ENCODE data around the gene GRM8.

GRM8 gene

DNA sequence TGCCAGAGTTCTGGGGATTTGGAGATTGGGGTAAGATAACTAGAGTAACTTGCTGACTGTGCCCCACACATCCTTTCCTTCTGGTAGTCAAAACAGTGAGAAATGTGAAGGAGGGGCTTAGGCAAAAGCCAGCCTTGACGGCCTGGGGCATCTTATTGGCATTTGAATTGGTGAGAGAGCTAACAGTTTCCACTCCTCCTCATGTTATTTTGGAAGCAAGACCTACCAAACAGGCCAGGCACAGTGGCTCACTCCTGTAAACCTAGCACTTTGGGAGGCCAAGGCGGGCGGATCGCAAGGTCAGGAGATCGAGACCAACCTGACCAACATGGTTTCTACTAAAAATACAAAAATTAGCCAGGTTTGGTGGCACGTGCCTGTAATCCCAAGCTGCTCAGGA lies 596.6 kb downstream of the GRM8 start:
- no peak for DNase-seq

DNA sequence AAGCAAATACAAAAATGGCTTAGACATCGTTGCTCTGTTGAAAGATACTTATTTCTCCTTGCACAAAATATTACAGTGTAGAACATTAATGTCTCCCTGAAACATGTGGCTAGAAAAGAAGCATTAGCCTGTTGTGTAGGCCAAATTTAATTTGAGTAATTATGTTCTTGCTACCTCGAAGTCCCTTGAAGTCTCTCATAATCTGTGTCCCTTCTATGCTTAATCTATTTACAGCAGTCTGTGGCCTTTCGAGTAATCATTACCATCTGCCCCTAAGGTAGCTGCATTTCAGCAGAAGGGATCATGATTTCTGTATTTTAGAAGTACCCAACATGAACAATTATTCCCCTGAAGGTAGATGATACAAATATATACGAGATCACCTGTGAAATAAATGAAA lies 615.2 kb downstream of the GRM8 start:
- no peak for DNase-seq

DNA sequence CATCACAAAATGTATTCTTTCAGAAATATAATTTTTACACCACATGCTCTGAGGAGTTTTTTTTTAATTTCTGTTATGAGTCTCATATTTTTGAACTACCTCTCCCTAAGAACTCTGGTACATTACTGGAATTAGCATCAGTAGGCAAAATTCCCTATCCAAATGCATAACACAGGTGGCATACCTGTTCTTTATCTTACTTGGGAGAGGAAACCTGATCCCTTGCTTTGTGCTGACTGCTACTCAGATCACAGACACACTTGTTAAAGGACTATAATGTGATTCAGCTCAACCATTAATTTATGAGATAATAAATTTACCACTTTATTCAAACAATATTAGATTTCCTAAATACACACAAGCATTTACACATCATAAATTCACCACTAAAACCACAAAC lies 617.2 kb downstream of the GRM8 start:
- no peak for DNase-seq

DNA sequence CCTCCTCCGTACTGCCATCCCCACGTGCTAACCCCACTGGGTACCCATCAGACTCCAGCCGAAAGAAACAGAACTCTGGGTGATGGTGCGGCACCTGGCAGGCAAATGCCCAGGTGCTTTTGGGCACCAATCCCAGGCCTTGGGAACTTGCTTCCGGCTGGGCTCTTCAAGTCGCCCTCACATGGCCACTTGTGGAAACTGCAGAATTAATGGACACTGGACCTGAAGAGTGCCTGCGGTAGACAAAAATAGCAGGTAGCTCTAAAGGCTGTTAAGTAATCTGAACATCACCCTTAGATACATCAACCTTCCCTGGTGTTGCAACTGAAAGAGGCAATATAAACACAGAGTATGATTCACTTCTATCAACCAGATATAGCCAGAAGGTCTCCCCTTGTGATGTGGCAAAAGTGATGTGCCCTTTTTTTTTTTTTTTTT lies 644.4 kb downstream of the GRM8 start:
- no peak for DNase-seq

DNA sequence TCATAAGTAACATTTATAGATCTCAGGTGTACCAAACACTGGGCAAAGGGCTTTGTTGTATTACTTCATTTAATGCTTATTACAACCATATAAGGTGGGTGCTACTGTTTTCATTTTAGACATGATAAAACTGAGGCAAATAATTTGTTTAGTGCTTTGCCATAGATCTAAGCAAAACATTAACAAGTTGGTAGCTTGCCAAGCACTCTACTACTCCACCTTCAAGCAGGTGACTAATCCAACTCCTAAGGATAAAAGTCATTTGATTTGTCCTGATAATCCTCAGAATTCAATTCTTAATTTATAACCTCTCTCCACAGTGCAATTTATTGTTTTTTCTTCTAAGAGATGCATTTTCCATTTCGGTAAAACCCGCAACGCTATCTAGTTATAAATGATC lies 646.4 kb downstream of the GRM8 start:
- no peak for DNase-seq

DNA sequence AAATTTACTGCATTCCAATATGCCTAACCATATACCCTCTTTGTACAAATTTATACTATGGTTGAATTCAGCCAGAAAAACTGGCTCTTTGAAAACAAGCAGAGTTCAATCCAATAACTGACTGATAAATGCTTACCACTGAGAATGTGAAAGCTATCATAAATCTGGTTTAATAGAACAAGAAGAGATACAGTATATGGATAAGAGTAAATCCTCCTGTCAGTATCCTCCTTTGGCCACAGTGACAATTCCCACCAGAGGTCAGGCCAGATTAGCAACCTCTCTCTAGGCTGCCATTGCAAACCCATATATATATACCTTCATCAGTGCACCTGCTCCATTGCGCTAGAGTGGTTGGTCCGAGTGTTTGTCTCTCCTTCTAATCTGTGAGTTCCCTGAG lies 647.2 kb downstream of the GRM8 start:
- DNase-seq = no peak

DNA sequence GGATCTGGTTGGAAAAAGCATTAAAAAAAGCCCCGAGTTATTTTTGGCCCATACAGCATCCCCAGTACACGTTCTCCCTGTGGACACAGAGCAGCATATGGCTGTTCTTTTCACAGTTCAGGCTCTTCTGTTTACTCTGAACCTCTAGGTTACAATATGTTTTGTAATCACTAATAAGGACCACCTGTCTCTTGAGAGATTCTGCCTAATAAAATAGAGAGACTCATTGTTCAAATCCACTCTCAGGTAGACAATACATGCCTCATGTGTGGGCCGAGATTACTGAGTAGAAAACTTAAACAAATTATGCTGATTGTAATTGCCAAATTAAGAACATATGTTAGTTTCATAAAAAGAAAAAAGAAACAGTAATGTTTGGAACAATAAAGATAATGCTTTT lies 647.7 kb downstream of the GRM8 start:
- DNase-seq = no peak

DNA sequence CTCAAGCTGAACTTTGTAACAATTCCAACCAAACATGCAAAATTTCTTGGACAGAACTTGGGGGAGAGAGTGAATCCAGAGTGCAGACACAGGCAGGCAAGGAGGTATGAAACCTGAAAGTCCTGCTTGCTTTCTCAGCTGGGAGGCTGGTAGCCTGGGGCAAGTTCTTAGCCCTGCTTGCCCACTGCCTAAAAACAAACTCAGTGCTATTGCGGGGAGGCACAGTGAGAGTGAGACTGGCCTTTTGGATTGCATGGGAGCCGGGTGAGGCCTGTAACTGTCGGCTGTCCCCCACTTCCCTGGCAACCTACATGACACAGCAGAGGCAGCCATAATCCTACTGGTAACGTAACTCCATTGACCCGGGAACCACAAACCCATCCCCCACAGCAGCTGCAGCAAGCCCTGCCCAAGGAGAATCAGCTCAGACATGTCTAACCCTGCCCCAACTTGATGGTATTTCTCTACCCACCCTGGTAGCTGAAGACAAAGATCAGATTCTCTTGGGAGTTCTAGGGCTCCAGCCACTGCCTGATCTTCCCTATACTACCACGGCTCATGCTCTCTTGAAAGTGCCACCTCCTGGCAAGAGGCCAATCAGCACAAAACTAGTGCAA lies 663.6 kb downstream of the GRM8 start:
- no peak for DNase-seq

DNA sequence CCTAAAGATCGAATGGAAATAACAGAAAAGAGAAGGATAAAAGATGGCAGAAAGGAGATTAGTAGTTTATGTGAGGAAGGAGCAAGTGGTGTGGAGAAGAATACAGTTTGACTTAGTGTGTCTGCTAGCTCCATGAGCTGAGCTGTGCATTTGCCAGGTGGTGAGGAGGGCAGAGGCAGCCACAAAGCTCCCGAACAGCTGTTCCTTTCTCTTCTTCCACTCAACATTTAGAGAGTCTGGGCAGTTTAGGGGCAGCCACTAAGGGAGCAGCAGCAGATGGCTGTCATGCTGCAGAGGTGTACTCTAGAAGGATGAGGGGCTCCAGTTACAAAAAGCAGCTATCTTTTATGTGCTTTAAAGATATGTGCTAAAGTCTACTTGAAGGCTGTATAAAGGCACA lies 674.4 kb downstream of the GRM8 start:
- DNase-seq = no peak

DNA sequence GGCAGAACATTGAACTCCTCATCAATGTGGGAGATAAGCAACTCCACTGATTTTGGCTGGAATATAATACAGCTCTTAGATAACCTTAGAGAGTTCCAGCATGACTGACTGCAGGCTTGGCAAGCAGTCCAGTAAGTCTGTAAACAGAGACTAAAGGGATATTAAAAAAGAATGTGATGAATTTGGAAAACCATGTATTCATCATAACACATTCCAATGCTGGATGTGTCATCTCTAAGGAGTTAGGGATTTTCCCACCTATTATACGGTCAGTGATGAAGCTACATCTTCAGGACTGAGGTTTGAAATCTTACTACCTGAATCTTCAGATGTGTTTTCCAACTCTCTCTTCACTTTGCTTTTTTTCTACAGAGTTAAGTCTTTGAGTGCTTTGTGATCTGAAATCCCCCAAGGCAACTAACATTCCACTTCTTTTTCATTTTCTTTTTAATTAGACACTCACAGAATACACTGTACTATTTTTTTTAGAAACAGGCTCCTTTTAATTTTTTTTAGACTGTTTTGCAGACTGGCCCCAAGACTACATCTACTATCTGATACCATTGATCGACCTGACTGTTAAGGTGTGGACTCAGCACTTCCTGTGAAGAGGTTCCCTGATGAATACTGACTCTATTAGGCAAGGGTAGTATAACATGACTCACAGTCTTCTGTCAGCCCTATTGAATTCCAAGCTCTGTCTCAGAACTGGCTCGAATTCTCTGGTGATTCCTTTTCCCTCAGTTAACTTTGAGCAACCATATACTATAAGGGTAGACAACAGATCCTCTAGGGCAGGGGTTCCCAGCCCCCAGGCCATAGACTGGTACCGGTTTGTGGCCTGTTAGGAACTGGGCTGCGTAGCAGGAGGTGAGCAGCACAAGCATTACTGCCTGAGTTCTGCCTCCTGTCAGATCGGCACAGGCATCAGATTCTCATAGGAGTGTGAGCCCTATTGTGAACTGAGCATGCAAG lies 678.2 kb downstream of the GRM8 start:
- no peak for DNase-seq

DNA sequence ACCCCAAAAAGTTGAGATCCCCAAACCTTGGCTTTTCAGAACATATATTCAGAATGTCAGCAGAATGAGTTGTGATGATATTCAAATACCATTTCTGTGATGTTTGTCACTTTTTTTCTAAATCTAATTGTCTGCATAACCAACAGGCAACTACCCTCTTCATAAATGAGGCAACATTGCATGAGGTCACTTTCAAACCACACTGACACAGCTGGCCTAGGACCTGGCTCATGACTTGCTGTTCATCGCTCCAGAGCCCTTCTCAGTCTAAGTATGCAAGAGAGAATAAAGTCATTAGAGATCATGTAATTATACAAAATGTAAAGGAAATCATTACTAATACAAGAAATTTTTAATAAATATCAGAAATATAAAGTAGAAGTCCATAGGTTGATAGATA lies 681.9 kb downstream of the GRM8 start:
- DNase-seq = no peak

DNA sequence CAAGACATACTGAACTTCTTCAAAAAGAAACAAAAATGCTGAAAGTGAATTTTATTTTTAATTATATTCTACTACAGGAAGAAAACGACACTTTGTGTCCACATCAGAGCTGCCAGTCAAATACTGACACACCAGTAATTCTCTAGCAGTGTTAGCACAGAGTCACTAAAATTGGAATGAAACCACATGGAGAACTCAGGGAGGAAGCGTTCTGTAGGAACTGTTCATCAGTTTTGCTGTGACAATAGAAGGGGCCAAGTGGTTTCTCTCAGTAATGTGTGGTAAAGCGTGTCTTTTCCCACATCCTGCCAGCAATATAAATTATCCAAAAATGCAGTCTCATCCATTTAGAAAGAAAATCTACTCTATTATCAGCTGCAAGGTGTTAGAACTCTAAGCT lies 683.3 kb downstream of the GRM8 start:
- no peak for DNase-seq

DNA sequence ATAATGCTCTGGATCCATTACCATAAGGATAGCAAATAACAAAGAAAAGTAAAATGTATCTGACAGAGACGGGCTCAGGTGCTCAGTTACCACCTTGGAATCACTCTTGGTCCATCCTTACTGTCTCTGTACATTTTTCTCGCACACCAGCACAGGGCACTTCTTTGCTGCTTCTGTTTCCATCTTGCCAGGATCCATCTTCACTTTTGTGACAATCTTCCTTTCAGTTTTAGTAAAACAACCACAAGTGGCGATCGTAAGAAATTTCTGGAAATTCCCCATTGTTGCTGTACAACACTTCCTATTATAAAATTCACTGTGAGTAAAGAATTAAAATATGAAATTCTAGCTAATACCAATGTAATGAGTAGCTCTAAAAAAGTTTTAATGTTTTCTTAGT lies 695.5 kb downstream of the GRM8 start:
- no peak for DNase-seq

DNA sequence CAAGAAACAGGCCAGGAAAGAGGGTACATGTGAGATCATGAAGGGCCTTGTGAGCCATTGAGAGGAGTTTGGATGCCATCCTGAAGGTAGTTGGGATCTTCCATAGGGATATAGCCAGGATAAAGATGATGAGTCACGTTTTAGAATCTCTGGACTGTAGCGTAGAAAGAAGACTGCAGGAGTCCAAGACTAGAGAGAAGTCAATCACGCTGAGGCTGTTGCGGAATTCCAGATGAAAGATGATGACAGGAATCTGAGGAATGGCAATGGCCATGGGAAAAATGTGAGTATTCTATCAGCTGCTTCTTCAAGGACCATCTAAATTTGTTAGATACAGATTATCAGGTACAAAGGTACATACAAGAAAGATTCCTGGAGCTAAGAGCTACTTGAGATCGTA lies 711.3 kb downstream of the GRM8 start:
- DNase-seq = no peak

DNA sequence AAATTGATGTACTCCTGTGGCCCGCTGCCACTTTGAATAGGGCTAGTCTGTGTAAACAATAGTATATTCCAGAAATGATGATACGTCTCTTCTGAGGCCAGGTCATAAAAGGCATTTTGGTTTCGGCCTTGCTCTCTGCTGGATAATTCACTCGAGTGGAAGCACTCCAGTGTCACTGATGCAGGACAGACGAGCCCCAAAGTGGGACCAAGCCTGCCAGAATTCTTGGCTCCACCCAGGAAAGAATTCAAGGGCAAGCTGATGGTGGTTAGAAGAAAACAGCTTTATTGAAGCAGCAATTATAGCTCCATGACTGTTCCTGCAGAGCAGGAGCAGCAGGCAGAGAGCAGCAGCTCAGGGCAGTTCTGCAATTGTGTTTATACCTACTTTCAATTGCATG lies 717.6 kb downstream of the GRM8 start:
- no peak for DNase-seq

DNA sequence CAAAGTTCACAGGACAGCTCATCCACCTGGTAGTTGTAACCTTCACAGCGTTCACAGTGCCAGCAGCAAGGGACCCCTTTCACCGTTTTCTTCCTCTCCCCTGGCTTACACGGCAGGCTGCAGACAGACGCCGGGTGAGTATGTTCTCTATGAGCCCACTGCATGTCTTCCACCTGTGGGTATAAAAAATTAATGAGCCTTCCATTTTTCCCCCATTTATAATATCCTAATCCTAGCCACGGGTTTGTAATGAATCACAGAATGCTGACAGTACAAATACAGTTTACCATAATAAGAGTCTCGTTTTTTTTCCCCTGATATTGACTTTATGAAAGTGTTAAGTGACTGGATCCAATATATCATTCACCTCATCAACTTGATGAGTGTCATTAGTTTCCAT lies 719.0 kb downstream of the GRM8 start:
- DNase-seq = no peak

DNA sequence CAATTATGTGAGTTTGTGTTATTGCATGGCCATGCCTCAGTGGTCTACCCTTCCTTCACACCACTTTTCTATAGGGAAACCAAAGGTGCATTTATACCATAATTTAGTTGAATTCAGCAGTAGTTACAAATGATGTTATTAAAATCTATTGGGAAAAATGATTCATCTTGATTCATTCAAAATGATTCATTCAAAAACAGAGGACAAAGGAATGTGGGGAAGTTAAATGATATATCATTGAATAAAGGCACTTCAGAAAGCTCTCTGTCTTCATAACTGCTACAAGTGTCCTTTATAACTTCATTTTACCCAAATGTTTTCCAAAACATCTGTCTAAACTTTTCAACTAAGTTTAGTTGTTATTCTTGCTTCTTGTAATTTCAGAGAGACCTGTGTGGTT lies 722.9 kb downstream of the GRM8 start:
- DNase-seq = no peak

DNA sequence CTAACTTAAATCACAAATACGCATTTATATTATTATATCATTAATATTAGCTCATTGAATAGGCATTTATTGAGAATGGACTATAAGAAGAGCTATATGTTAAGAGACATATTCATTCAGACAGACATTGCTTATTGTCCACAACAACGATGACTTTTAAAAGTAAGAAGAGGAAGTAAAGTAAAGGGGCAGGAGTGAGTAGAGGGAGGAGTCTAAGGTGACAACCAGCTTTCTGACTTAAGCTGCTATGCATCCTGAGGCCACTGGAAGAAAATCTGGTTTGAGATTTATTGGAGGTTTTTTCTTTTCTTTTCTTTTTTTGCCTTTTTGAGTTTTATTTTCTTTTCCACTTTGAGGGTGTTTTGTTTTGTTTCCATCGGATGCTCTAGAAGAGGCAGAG lies 723.5 kb downstream of the GRM8 start:
- no peak for DNase-seq

DNA sequence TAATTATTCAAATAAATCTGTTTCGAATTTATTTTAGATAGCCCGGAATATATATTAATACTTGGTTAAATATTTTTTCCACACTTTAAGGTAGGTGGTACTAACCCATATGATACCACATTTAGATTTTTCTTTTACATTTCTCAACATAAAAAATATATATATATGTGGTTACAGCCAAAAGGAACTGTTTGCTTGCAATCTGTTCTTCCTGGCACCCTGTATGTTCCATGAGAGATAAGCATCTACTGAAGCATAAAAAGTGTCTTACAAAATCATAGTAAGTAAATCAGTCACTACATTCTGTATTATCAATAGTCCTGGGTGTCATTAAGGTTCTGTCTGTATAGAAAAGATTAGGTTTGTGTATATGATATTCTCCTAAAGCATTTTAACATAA lies 726.8 kb downstream of the GRM8 start:
- no peak for DNase-seq

DNA sequence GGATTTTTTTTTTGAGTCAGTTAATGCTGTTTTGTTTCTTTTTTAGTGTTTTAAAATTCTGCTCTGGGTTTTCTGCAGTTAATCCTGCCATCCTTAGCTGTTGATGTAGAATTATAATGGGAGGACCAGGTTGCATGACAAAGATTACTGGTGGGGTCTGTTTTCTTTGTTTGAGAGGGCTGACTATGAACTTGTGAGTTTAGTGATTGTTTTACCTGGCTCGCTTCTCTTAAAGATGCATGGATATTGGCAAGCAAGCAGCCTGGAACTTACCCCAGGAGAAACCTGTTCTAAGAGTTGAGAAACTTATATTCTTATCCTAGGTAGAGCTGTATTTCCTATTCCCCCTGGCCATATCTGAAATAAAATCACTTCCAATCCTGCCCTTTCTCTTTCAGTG lies 727.8 kb downstream of the GRM8 start:
- DNase-seq = no peak

DNA sequence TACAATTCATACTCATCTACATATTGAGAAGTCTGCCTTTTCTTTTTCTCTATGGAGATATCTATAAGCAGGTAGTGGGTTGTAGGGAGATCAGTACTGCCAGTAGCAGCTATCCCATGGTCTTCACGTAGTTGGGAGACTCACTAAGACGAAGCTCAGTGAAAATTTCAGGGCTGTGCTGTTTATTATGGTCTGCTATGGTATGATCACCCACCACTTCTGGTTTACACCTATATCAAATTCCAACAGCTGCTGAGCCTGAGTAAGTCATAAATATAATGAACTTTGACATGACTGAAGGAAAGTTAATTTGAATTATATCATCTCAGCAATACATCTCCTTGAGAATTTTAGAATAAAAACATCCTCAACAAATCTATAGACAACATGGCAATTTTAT lies 741.7 kb downstream of the GRM8 start:
- DNase-seq = no peak

DNA sequence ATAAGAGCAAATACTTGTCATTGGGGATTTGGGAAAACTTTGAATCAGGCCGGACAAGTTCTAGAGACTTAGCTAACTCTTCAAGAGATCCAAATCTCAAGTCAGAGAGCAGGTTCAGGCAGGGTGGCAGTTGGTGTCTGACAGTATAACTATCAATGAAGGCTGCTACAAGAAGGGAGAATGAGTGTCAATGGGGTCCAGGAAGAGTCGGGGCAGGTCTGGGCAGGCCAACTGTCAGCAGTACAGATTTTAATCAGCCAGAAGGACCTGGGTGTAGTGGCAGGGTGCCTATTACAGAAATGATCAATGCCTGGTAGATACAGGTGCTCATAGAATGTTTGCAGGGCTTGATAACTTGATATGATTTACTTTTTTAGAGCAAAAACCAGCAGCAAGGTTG lies 751.1 kb downstream of the GRM8 start:
- no peak for DNase-seq

DNA sequence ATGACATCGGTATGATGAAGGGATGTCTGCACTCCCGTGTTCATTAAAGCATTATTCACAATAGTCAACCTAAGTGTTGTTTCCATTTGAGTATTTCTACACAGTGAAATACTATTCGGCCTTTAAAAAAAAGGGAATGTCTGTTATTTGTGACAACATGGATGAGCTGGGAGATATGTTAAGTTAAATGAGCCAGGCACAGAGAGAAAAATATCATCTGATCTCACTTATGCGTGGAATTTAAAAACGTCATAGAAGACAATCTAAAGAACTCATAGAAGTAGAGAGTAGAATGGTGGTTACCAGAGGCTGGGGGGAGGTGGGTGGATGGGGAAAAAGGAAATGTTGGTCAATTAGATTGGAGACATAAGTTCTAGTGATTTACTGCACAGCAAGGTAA lies 753.3 kb downstream of the GRM8 start:
- DNase-seq = no peak

DNA sequence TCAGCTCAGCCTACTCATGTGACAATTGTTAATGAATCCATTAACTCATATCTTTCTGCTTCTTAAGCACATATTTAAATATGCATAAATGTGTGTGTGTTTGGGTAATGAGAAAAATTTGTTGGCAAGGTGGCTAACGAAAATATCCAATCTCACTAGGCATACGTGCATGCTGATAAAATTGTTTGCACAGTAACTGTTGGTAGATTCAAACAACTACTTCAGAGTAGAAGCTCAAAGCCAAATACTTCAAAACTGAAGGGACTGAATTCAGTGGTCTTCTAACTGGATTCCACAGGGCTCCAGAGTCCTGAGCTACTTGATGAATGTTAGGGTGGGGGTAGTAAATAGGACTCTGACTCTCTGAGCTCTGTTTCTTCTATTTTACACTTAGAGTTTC lies 757.0 kb downstream of the GRM8 start:
- no peak for DNase-seq

DNA sequence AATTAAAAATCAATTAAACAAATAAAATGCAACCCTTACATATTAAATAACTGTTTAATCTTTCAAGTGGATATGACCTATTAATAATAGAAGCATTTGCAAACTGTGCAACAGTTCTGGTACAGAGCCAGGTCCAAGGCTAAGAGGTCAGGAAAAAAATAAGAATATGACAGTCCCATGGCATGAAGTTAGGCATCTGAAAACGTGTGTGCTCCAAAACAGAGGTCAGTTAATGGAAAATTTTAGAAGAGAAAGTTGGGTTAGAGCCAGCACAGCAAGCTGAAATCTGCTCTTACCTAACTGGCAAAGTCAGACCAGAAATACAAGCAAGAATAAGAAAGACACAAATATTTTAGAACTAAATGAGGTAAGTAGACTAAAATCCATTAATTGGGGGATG lies 757.7 kb downstream of the GRM8 start:
- no peak for DNase-seq
